Stimulated activated naive CD8-positive, alpha-beta T cell treated with anti-CD3 and anti-CD28 coated beads, Interleukin-15, Interleukin-2, amounts not matched to agents 100 U/mL and 50 U/mL, for 24 hours (primary cell): ENCODE data around the gene RBM6.
A peak's percentile ranks its signal among the peaks of the same experiment; 100 is the strongest.

Source experiments
- ATAC-seq: fragments of 150-1000 bp; cut with Tn5 transposase; one replicate; pipeline ENCODE4 v1.10.0; 2021
- DNase-seq: peaks from one replicate; pipeline ENCODE4 v3.0.0; 2021

RBM6 gene

DNA sequence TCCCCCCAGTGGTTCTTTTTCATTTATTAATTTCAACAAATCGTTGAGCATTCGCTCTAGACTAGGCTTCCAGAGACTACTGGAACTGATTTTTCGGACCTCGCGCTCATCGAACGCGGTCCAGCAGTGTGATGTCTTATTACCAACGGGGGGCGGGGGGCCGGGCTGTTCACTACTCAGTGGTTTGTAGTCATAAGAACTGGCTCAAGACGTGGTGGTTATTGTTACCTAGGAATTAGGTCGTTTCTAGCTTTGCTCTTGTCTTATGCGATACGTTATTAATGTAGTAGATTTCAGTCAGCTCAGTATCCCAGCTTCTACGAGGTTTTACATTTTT is 149.6 kb downstream of the RBM6 start:
- DNase-seq (no peak), ATAC-seq (no peak)

DNA sequence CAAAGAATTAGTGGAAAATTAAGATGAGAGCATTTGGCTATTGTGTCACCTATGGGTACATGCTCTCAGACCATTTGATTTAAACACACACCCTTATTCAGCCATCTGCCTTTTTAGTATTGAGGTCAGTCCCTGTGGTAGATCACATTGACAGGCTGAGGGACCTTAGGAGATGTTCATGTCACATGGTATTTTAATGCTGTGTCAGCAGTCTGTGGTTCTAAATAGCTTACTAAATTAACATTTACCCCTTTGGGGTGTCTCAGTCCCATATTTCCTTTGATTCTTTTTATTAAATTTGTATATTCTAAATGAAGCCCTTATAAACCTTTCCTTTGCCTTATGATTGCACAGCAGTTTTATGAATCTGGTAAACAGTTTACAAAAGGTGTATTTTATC is 151.0 kb downstream of the RBM6 start:
- no peak for DNase-seq
- no peak for ATAC-seq

DNA sequence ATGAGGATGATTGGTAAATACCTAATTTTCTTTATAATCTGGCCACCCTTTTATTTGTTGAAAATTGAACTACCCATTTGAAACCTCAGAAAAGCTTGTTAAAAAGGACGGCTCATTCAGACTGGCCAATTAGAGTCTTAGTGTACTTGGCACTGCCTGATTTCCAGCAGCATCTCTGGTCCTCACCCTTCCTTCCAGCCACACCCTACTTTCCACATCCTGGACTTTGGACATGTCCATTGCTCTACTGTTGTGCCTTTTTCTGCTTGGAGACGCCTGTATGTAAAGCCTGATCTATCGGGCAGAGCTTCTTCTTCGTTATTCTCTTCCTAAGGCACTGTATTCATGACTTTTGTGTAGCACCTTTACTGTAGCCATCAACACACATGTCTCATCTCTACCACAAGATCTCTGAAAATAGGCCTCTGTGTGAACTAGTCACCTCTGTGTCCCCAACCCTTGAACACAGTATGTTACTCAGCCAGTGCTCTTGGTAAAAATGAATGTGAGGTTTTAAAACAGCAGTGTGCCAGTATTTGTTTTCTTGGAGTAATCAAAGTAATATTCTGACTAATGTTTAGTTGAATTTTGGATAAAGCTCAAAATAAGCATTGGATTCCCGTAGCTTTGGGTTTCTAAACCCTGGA is 155.5 kb downstream of the RBM6 start:
- ATAC-seq (no peak), DNase-seq (no peak)

DNA sequence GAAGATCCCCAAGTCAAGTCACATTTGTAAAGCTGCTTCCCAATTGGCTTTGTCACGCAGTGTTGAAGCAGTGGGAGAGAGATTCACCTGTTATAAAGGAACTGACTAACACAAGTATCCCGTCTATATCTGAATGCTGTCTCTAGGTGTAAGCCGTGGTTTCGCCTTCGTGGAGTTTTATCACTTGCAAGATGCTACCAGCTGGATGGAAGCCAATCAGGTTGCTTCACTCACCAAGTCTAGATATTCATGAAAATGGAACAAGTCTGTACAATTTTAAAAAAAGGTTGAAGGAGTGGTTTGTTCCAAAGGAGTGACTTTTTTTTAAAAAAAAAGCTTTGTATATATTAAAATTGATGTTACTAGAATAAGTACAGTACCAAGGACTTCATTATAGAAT is 160.4 kb downstream of the RBM6 start:
- no peak for DNase-seq
- no peak for ATAC-seq

DNA sequence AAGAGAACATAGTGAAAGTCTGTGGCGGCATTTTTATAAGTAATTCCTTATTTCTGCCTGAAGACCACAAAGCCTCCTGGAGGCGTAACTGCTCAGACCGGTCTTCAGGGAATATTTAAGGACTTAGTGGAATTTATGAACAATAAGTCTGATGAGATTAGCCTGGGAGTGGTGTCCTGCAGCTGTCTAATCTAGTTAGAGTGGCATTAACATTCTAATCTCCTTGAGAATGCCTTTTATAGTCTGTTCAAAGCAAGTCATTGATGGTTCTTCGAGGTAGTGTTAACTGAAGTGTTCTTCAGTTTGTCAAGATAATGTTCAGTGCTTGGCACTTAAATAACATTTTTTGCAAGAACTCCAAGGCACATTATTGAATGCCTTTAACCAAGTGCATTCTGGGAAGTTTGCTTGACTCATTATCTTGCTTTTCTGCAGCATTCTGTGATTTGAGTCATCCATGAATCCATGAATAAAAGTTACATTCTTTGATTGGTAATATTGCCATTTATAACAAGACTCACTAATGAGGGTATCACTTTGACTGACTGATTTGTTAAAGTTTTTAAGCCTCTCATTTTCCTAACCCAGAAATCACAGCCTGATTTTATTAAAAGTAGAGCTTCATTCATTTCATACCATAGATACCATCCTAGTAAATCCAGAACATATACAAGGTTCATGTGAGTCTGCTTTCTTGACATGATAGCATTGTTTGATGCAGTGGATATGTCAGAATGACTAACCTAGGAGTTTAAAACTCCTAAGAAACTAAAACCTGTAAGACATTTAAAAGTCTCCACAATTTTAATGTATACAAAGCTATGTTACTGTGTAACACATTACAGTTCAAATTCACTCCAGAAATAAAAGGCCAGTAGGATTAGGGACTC is 161.3 kb downstream of the RBM6 start:
- DNase-seq (no peak), ATAC-seq (no peak)

DNA sequence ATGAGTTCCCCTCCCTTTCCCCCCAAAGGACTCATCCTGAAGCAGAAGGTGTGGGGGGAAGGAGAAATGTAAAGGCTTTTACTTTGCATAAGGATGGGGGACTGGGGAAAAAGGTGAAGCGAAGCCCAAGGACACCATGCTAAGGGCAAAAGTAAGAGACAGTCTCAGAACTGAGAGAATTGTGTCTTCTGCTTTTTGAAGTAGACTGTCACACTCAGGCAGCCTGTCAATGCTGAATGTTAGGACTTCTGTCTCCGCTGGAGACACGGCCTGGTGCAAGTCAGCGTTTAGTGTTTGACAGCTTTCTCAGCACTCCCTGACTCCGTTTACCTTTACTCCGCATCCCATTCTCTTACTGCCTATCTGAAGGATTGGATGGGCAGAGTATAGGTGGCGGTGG is 162.6 kb downstream of the RBM6 start:
- no peak for ATAC-seq
- no peak for DNase-seq

DNA sequence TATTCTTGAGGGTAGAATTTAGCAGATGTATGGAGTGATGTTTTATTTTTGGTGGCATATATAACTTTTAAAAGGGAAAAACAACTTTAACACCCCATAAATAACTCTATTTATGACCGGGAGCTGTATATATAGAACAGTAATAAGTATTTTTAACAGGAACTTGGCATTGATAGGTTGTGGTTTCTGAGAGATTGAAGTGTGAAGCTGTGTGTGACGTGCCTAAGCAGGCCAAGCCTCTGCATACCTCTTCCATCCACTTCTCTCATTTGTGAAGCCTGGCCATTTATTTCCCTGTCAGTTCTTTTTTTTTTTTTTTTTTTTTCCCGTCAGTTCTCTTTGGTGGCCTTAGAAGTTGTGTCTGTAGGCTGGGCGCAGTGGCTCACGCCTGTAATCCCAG is 171.8 kb downstream of the RBM6 start:
- ATAC-seq: no peak

DNA sequence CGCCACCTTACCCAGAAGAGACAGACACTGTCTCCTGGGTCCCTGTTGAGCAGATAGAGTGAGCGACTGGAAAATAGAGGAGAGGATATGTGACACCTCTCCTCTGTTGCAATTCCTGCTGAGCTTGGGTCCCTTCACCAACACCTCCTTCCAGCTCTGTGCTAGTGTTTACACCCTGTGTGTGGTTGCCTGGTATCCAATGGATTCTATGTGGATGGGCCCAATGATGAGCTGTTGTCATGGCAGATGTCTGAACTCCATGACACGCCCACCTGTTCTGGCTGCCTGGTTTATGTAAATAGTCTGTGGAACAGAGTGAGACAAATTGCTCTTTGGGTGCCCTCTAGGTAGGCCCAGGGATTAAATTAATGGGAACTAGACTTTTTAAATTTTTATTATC is 172.5 kb downstream of the RBM6 start:
- no peak for ATAC-seq
- no peak for DNase-seq

More for the DNA sequence above, 171.8 kb downstream of the RBM6 start:
- DNase-seq: no peak

DNA sequence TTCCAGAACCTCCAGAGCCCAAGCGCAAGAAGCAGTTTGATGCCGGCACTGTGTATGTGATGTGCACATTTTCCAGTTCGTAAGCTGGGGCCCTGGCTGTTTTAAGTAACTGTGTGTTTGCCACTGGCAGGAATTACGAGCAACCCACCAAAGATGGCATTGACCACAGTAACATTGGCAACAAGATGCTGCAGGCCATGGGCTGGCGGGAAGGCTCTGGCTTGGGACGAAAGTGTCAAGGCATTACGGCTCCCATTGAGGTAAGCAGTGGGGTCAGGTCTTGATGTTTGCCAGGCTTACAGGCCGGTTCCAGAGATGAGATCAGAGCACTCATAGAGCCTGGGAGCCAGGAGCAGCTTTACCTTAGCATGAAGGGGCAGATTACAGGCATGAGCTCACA is 177.2 kb downstream of the RBM6 start:
- DNase-seq: no peak

DNA sequence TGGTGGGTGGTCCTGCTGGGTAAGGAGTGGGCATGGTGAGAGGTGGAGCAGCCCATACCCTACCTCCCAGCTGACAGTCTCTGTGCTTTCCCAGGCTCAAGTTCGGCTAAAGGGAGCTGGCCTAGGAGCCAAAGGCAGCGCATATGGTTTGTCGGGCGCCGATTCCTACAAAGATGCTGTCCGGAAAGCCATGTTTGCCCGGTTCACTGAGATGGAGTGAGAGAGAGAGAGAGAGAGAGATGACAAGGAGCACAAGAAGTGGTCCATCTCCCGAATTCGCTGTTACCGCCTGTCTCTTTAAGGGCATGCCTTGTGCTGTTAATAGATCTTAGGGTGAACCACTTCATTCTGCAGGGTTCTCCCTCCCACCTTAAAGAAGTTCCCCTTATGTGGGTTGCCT is 178.3 kb downstream of the RBM6 start:
- ATAC-seq (no peak), DNase-seq (no peak)

More for the DNA sequence above, 177.2 kb downstream of the RBM6 start:
- ATAC-seq: no peak

DNA sequence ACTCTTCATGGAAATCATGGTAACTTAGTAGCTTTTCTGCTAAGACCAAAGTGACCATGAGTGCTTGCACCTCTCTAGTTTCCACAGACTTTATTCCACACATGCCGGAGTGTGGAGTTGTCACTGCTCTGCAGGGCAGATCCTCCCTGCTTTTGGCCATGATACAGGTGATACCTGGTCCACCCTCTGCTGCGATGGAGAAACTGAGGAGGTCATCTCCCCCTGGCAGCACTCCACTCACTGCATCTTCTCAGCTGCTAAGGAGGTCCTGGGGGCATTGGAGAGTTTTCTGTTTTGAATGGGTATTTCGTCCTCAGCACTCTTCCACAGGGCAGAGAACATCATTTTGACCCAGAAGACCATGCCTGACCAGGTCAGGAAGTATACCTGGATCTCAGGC is 179.8 kb downstream of the RBM6 start:
- ATAC-seq: no peak
- DNase-seq: no peak

DNA sequence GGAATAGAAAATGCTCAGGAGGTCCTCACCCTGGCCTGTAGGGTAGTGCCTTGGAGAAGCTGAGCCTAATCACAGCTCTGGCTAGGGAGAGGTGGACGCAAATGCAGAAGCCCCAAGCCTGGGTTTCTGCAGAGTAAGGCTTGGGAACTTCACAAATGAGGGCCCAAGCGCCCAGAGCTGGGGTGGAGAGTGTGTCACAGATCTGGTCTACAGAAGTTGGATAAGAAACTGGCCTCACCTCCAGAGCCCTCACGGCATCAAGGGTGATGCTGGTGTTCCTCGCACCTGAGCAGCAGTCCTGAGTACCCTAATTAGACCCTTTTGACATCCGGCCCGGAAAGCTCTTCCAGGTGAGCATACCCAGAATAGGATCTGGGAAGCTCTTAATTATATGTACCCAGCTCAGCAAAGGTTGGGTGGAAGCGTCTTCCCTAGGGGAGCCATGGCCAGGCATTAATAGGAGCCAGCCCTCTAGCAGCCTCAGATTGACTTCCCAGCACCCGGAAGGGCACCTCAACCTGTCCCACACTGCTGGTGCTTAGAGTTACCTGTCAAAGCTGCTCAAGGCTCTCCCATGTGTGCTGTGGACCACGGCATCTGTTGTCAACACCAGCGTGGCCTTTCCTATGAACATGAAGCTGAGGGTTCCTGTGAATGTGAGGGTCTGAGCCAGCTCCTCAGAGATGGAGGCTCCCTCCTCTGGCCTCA is 180.6 kb downstream of the RBM6 start:
- no peak for ATAC-seq
- DNase-seq: no peak

DNA sequence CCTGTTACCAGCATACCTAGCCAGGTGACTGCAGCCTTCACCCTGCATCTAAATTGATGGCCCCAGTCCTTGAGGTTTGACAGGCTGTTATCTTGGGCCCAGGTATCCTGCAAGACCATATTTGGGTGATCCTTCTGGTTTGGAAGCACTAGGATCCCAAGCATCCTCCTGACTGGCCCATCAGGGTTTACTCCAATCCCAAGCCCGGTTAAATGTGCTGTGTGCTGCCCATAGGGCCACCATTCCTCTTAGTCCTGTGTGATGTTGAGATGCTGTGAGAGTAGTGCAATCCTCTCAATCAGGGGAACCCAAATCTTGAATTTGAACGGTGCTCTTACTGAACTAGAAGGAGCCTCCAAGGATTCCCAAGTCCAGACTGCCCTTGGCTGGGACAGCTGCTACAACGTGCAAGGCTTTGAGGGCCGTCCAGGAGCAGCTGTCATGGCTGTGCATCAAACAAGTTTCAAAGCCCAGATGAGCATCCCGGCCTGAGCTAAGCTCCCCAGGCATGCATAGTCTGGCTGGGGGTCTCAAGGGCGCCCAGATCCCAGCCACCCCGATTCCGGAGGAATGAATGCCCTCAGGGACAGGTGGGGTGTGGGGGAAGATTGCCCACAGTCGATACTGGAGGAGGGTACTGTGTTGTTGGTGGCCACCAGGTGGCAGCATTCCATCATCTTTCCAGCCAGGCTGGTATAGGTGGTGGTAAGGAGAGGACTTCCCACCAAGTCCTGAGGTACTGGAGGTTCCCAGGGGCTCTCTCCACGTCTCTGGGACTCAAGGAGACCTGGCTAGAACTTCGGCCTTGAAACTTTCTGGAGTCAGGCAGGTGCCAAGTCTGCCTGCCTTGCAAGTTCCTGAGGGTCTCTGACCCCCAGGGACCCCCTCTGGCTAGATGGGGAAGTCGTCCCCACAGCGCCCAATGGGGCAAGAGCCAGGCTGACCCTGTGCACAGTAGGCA is 181.4 kb downstream of the RBM6 start:
- peak; percentile 80 for DNase-seq
- ATAC-seq: peak; percentile 87

DNA sequence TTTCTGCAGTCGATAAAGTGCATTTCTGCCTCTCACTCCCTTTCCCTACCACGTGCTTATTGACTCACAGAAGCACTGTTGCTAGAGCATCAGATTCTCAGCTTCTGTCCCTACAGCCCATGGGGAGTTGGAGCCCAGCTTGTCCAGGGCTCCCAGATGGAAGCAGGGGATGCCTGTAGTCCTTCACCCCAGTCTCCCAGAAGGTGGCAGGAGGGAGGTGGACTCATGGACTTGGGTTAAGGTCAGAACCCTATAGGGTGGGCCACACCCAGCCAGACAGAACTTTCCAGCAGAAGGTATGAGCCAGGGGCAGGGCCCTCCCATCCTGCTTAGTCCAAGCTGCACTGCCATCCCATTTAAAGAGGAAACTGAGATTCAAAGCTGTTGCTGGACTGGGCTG is 182.1 kb downstream of the RBM6 start:
- DNase-seq: no peak
- ATAC-seq: no peak

DNA sequence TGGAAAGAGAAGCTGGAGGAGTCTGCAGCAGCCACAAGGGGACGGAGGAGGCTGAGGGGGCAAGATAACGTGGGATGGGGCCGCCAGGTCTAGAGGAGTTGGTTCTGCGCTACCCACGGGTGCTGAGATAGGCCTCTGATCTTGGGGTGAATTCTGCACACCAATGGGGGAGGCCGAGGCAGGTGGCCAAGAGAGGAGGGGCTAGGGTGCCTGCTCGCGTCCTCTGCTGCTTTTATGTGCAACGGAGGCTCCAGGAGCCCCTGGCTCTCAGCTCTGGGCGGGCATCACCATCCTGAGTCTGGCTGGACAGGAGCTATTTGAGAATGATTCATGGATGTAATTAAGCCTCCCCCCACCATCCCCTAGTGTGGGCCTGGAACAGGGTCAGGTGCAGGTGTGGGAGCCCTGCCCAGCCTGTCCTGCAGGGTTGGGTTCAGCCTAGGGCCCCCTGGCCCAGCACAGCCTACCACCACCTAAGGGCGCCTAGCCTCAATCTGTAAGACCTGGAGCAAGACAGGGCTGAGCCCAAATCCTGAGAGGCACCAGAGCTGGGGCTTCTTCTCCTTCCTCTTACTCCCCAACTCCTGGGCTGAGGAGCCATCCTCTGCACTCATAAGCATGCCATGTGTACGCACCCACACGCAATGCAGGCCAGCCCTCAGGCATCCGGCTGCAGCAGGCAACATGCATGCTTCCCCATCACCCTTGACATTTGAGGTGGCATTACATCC is 182.9 kb downstream of the RBM6 start:
- DNase-seq (no peak), ATAC-seq (no peak)

DNA sequence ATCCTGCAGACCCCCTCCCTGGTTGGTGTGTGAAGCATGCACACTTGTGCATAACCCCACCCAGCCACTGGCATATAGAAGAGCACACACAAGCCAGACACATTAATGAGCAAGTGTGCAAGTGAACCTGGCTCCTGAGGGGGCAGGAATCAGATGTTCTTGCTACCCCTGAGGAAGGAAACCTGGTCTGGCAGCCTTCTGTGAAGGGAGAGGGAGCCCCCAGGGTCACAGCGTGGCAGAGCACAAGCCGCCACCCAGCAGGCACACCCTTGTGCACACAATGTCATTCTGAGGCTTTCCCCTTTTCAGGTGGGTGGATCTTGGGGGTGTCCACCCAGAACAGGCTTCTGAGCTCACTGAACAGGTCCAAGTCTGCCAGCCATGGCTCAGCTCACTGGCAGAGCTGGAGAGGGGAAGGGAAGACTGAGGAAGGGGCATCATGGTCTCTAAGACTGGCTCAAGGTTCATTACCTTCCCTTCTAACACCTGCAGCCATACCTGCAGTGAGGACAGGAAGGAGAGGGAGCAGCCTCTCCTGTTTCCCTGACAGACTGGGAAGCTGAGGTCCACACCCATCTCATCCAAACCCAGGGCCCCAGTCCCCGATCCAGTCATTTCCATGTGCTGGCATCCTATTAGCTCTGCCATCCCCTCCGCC is 183.6 kb downstream of the RBM6 start:
- ATAC-seq (no peak), DNase-seq (no peak)

DNA sequence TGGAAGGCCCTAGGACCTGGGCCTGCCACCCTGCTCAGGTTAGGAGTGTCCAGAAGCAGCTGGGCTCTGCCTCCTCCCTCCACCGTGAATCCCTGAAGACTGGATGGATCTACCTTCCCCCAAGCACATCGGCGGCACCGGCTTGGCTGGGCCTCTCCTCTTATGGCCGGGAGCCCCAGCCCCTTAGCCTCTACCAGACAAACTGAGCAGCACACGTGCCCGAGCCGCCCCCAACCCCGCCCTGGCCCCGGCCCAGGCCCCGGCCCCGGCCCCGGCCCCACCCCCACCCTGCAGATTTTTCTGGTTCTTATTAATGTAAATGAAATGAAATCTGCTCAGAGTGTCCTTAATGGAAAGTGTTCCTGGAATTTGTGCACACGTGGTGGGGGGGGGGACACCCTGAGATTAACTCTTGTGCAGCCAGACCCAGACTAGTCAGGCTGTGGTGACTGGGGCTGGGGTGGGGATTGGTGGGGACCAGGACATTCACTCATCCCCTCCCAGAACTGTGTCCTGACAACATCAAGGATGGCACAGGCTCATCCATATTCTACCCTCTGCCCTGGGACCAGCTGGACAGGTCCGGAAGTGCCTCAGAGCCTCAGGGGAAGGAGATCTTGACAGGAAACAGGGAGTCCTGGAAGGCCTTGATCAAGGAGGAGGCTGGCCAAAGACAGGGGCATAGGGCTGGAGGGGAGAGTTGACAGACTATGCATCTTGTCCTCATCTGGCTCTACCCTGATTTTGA is 184.3 kb downstream of the RBM6 start:
- ATAC-seq (no peak), DNase-seq (no peak)

DNA sequence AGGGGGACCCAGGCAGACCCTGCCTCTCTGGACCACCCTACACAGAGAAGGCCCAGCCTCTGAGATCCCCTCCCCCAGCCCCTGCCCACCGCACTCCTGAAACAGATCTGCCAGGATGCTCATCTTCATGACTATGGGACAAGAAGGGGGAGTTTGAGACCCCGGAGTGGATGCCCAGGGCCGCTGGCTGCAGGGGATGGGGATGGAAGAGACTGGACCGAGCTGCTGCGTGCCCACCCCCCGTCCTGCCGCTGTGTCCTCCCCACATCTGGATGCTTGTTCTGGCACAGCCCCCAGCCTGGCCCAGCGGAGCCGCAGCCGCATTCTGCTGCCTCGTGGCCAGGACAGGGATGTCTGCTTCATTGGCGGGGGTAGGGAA is 184.8 kb downstream of the RBM6 start:
- ATAC-seq: no peak
- DNase-seq: no peak

DNA sequence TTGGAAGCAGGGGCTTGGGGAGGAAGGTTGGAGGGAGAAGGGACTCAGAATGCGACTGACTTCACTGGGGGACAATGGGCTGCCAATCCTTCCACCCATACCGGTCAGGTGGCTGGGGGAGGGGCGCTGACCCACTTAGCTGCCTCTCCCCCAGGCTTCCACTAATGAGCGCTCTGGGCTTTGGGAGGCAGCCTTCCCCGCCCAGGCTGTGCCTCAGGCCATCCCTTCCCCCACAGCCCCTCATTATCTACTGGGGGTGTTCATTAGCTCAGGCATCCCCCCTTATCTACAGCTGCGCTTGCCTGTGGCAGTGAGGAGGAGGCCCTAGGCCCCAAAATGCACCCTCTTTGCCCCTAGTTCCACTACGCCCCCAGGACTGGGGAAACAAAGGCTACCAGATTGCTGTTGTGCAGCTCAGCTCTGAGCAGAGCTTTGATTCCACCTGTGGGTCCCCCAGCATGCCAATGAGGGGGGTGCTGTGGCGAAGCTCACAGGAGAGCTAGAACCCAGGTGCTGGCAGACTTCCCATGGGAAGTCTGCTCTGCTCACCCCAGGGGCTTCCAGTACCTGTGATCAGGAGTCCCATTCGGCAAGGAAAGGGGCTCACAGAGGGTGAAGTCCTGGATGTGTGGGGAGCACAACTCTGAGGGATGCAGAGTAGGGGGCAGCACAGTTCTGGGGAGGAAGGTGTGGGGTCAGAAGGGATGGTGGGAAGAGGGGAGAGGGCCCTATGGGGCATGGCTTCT is 185.8 kb downstream of the RBM6 start:
- ATAC-seq (no peak), DNase-seq (no peak)
